HepG2 (cell line): Measurements from ENCODE around the gene STX1B. TPM values are rescaled to one million over a fixed set of nuclear protein-coding genes. Genes with fewer than 3 reads are reported as not detected.

Experiments used
- ATM ChIP-seq: fragments of 450-650 bp; IDR thresholded peaks from 2 replicates; pipeline ENCODE4 v1.7.1; 2017; ENCODE audit warnings: mild to moderate bottlenecking, borderline replicate concordance
- EEA1 ChIP-seq: sonication (generic); formaldehyde crosslinking; IDR thresholded peaks from 2 replicates; pipeline ENCODE4 v1.5.1; 2020; ENCODE audit warnings: mild to moderate bottlenecking, missing genetic modification reagents, borderline replicate concordance
- FOXJ3 ChIP-seq: sonication (generic); formaldehyde crosslinking; IDR thresholded peaks from 2 replicates; pipeline ENCODE4 v1.4.0; 2020; ENCODE audit warnings: missing genetic modification reagents, mild to moderate bottlenecking, borderline replicate concordance
- GABPA ChIP-seq, 2 experiments: IDR thresholded peaks; 2 replicates each; pipeline ENCODE4 v1.6.1; 2011 to 2016; ENCODE audit warnings: low read depth in 2 of 2, low read length in 1 of 2, missing biosample characterization in 1 of 2, missing genetic modification characterization in 1 of 2
- HDAC6 ChIP-seq: fragments of 200-600 bp; sonication (generic); IDR thresholded peaks from 2 replicates; pipeline ENCODE4 v1.7.0; 2017; ENCODE audit warnings: mild to moderate bottlenecking, antibody characterized with exemption, low read length, low read depth
- KDM2A ChIP-seq: sonication (generic); formaldehyde crosslinking; IDR thresholded peaks from 2 replicates; pipeline ENCODE4 v1.4.0; 2020; ENCODE audit warnings: low read depth, missing genetic modification reagents, borderline replicate concordance
- LCORL ChIP-seq, 2 experiments: fragments of 450-650 bp in 1 of 2; sonication (generic) in 1 of 2; formaldehyde crosslinking in 1 of 2; IDR thresholded peaks; 2 replicates each; pipeline versions ENCODE4 v1.5.0 to v1.6.1; 2017 to 2020; ENCODE audit warnings: antibody characterized with exemption in 1 of 2, missing genetic modification reagents in 1 of 2
- MIER2 ChIP-seq: IDR thresholded peaks from 2 replicates; pipeline ENCODE4 v1.6.1; 2016; ENCODE audit warnings: missing biosample characterization, missing genetic modification reagents
- MIER3 ChIP-seq: IDR thresholded peaks from 2 replicates; pipeline ENCODE4 v1.6.1; 2016; ENCODE audit warnings: missing compliant biosample characterization, borderline replicate concordance
- NFAT5 ChIP-seq: sonication (generic); formaldehyde crosslinking; IDR thresholded peaks from 2 replicates; pipeline ENCODE4 v1.4.0; 2020; ENCODE audit warnings: missing genetic modification reagents
- NRL ChIP-seq: sonication (generic); formaldehyde crosslinking; IDR thresholded peaks from 2 replicates; pipeline ENCODE4 v1.5.0; 2020; ENCODE audit warnings: missing genetic modification reagents, mild to moderate bottlenecking, moderate library complexity, borderline replicate concordance
- RFX1 ChIP-seq: fragments of 450-650 bp; IDR thresholded peaks from 2 replicates; pipeline ENCODE4 v1.6.1; 2017
- SKI ChIP-seq: fragments of 450-650 bp; IDR thresholded peaks from one replicate; pipeline ENCODE4 v1.6.1; 2018; ENCODE audit warnings: mild to moderate bottlenecking; ENCODE audit not compliant: partially characterized antibody
- TEAD2 ChIP-seq: sonication (generic); formaldehyde crosslinking; IDR thresholded peaks from 2 replicates; pipeline ENCODE4 v1.9.0; 2021; ENCODE audit warnings: missing genetic modification reagents
- YY1 ChIP-seq: IDR thresholded peaks from 2 replicates; pipeline ENCODE4 v1.6.1; 2011; ENCODE audit warnings: low read length, low read depth, moderate library complexity, mild to moderate bottlenecking; ENCODE audit not compliant: insufficient read depth, insufficient replicate concordance
- ZBTB10 ChIP-seq: sonication (generic); formaldehyde crosslinking; IDR thresholded peaks from 2 replicates; pipeline ENCODE4 v1.4.0; 2020; ENCODE audit warnings: missing genetic modification reagents, borderline replicate concordance
- ZBTB3 ChIP-seq: sonication (generic); formaldehyde crosslinking; IDR thresholded peaks from 2 replicates; pipeline ENCODE4 v1.4.0; 2020; ENCODE audit warnings: low read depth, mild to moderate bottlenecking, moderate library complexity, missing genetic modification reagents, borderline replicate concordance
- ZBTB7B ChIP-seq: sonication (generic); formaldehyde crosslinking; IDR thresholded peaks from 2 replicates; pipeline ENCODE4 v1.4.0; 2020; ENCODE audit warnings: missing genetic modification reagents
- ZFP82 ChIP-seq: sonication (generic); formaldehyde crosslinking; IDR thresholded peaks from 2 replicates; pipeline ENCODE4 v1.5.1; 2020; ENCODE audit warnings: mild to moderate bottlenecking, missing genetic modification reagents, borderline replicate concordance
- ZXDC ChIP-seq: sonication (generic); formaldehyde crosslinking; IDR thresholded peaks from 2 replicates; pipeline ENCODE4 v1.5.0; 2020; ENCODE audit warnings: mild to moderate bottlenecking, missing genetic modification reagents
- polyA plus RNA-seq, 8 experiments: library from polyadenylated mRNA; depleted of rRNA in 3 of 8; stranded (reverse) in 7 of 8; unstranded in 1 of 8; fragments of >200 nt; fragmentation: Illumina TruSeq in 4 of 8; extraction: Trizol in 4 of 8; gene quantifications; 2 replicates each; pipeline versions ENCODE4 v1.2.1 to v1.2.3, GENCODE V29; 2011 to 2016; ENCODE audit warnings: low read depth in 4 of 8, missing spikeins in 1 of 8, mixed read lengths in 1 of 8; ENCODE audit not compliant: insufficient read depth in 1 of 8
- total RNA-seq, 5 experiments: library from RNA; depleted of rRNA; stranded (reverse); fragments of >200 nt; fragmentation: Illumina TruSeq; extraction: Trizol; gene quantifications; 2 replicates each; pipeline ENCODE4 v1.2.3, GENCODE V29; 2016; ENCODE audit warnings: low read depth in 1 of 5

The STX1B gene
- total and polyA plus RNA-seq, 2 of the 13 experiments (the other 11 are each of a cell fraction or from before 2014, with no cell fraction given): 2.1 to 3.0 TPM

GRCh38 chr16:30954993-30955392, 55.4 kb downstream of the STX1B start (continued):
- TF ChIP-seq ZBTB10 (CRISPR knock-in tag): no peak
- no peak for TF ChIP-seq NRL (CRISPR knock-in tag)
- TF ChIP-seq ZBTB7B: no peak
- TF ChIP-seq ZXDC: no peak
- no peak for TF ChIP-seq ATM
- no peak for TF ChIP-seq MIER3 (CRISPR knock-in tag)
- peak; percentile 41 for TF ChIP-seq SKI
- TF ChIP-seq NFAT5 (CRISPR knock-in tag): no peak
- TF ChIP-seq ZFP82: no peak
- no peak for TF ChIP-seq ZBTB3 (CRISPR knock-in tag)
- TF ChIP-seq RFX1: no peak
- no peak for TF ChIP-seq LCORL (IDR thresholded peaks at IDR 0.05)
- no peak for TF ChIP-seq LCORL (CRISPR knock-in tag; IDR thresholded peaks at IDR 0.05)
- no peak for TF ChIP-seq GABPA (IDR thresholded peaks at IDR 0.05; ENCODE audit: low read depth, low read length)
- peak; percentile 40; the same call in 1 of the 2 replicates for TF ChIP-seq GABPA (CRISPR knock-in tag; IDR thresholded peaks at IDR 0.05; ENCODE audit: low read depth)
- TF ChIP-seq YY1: no peak
- TF ChIP-seq TEAD2 (CRISPR knock-in tag): no peak
- peak; percentile 69; the same call in 1 of the 2 replicates for TF ChIP-seq FOXJ3 (CRISPR knock-in tag)
- TF ChIP-seq EEA1 (CRISPR knock-in tag): no peak
- TF ChIP-seq KDM2A (CRISPR knock-in tag): no peak
- no peak for TF ChIP-seq MIER2 (CRISPR knock-in tag)
- no peak for TF ChIP-seq HDAC6
